Tibial nerve (tissue), 4 donors: ENCODE results near the gene TTC3. TPM values are rescaled to one million over a fixed set of nuclear protein-coding genes. Genes with fewer than 3 reads are reported as not detected.

Experiments
- DNase-seq, 2 donors: peaks; one replicate each; pipeline ENCODE4 v3.0.0-alpha.2; 2019; ENCODE audit warnings: low spot score in 2 of 2
- H3K27ac ChIP-seq, 4 donors: fragments of 200-600 bp; sonication (generic) in 3 of 4; one replicate each; pipeline ENCODE4 v1.5.1; 2017 to 2019; ENCODE audit warnings: mild to moderate bottlenecking in 1 of 4
- H3K27me3 ChIP-seq, 2 donors: fragments of 200-600 bp; sonication (generic) in 1 of 2; one replicate each; pipeline versions ENCODE4 v1.5.1 to v1.6.0; 2017 to 2019
- H3K36me3 ChIP-seq, 3 donors: fragments of 200-600 bp; sonication (generic); one replicate each; pipeline ENCODE4 v1.5.1; 2018 to 2019
- H3K4me1 ChIP-seq, 4 donors: fragments of 200-600 bp; sonication (generic) in 3 of 4; one replicate each; pipeline ENCODE4 v1.5.1; 2017 to 2019
- H3K4me3 ChIP-seq, 4 donors: fragments of 200-600 bp; sonication (generic) in 3 of 4; one replicate each; pipeline ENCODE4 v1.5.1; 2017 to 2019; ENCODE audit warnings: mild to moderate bottlenecking in 1 of 4, moderate library complexity in 1 of 4
- H3K9me3 ChIP-seq, 4 donors: fragments of 200-600 bp; sonication (generic) in 3 of 4; one replicate each; pipeline ENCODE4 v1.5.1; 2017 to 2019
- CTCF ChIP-seq, 5 experiments: fragments of 200-600 bp in 3 of 5; fragments of 450-650 bp in 2 of 5; sonication (generic) in 3 of 5; IDR thresholded peaks; one replicate each; pipeline ENCODE4 v1.5.1; 2016 to 2019; ENCODE audit warnings: antibody characterized with exemption in 5 of 5, mild to moderate bottlenecking in 3 of 5, moderate library complexity in 2 of 5
- EP300 ChIP-seq, 2 donors: sonication (generic); formaldehyde crosslinking; IDR thresholded peaks; one replicate each; pipeline ENCODE4 v1.6.1; 2017; ENCODE audit warnings: antibody characterized with exemption in 2 of 2, mild to moderate bottlenecking in 1 of 2
- POLR2A ChIP-seq, 2 donors: fragments of 450-650 bp; IDR thresholded peaks; one replicate each; pipeline ENCODE4 v1.6.1; 2017; ENCODE audit warnings: antibody characterized with exemption in 2 of 2, mild to moderate bottlenecking in 2 of 2, moderate library complexity in 2 of 2
- WGBS, 2 donors: methylation state at CpG; one replicate each; pipeline ENCODE4 v1.1.5; 2018; 5-methylcytosine and 5-hydroxymethylcytosine counted together
- total RNA-seq, 4 donors: library from RNA; depleted of rRNA; stranded (reverse); fragments of >200 nt; gene quantifications; one replicate each; pipeline ENCODE4 v1.1.0, GENCODE V29; 2016

The TTC3 gene
- total RNA-seq, 4 donors from 2014 or later: 136 to 259 (median 158) TPM

- H3K27ac ChIP-seq: no peak overlapping the region
- H3K4me1 ChIP-seq: no peaks in the 10 kb centered on the region
- no peaks in the 10 kb centered on the region for H3K27me3 ChIP-seq
- 70 to 74% methylated on average over 6 of the region's 6 CpGs for WGBS, 2 donors
- DNase-seq: no peak
- TF ChIP-seq EP300 (IDR thresholded peaks at IDR 0.05): no peak
- no peak for TF ChIP-seq CTCF (IDR thresholded peaks at IDR 0.05)
- TF ChIP-seq POLR2A (IDR thresholded peaks at IDR 0.05): no peak
- no peaks in the 10 kb centered on the region for H3K9me3 ChIP-seq
- no peak overlapping the region for H3K4me3 ChIP-seq
- H3K36me3 ChIP-seq: peaks cover 0 to 45% (median 0%) of the 10 kb centered on the region in 3 donors
These were observed 46.6 kb downstream of the TTC3 start for GRCh38 chr21:37119421-37120218.

GRCh38 chr21:37128076-37128475 lies 55.0 kb downstream of the TTC3 start:
- no peak for TF ChIP-seq CTCF (IDR thresholded peaks at IDR 0.05)
- no peak for TF ChIP-seq EP300 (IDR thresholded peaks at IDR 0.05)
- TF ChIP-seq POLR2A (IDR thresholded peaks at IDR 0.05): no peak
- DNase-seq: no peak
- Histone ChIP-seq H3K27me3 (no peaks in the 10 kb centered on the region), H3K36me3 (peaks cover 0 to 93% (median 2%) of the 10 kb centered on the region in 3 donors), H3K27ac (no peak overlapping the region), H3K4me1 (no peaks in the 10 kb centered on the region), H3K4me3 (no peak overlapping the region), H3K9me3 (no peaks in the 10 kb centered on the region)

GRCh38 chr21:37130971-37131370 lies 57.9 kb downstream of the TTC3 start:
- Histone ChIP-seq H3K27ac (no peak overlapping the region), H3K27me3 (no peaks in the 10 kb centered on the region), H3K36me3 (peaks cover 2 to 94% (median 12%) of the 10 kb centered on the region in 3 donors), H3K9me3 (no peaks in the 10 kb centered on the region), H3K4me1 (no peaks in the 10 kb centered on the region), H3K4me3 (no peak overlapping the region)
- WGBS, 2 donors: 100% methylated on average over 2 of the region's 2 CpGs
- TF ChIP-seq EP300 (IDR thresholded peaks at IDR 0.05) (no peak), CTCF (IDR thresholded peaks at IDR 0.05) (no peak), POLR2A (IDR thresholded peaks at IDR 0.05) (no peak)
- DNase-seq: no peak

GRCh38 chr21:37136261-37136660 lies 63.2 kb downstream of the TTC3 start:
- no peak for TF ChIP-seq EP300 (IDR thresholded peaks at IDR 0.05)
- no peak for TF ChIP-seq POLR2A (IDR thresholded peaks at IDR 0.05)
- no peak for TF ChIP-seq CTCF (IDR thresholded peaks at IDR 0.05)
- peaks cover 3 to 70% (median 20%) of the 10 kb centered on the region in 3 donors for H3K36me3 ChIP-seq
- 92 to 96% methylated on average over 2 of the region's 2 CpGs for WGBS, 2 donors
- no peak overlapping the region for H3K27ac ChIP-seq
- no peaks in the 10 kb centered on the region for H3K9me3 ChIP-seq
- H3K27me3 ChIP-seq: no peaks in the 10 kb centered on the region
- H3K4me3 ChIP-seq: no peak overlapping the region
- H3K4me1 ChIP-seq: peaks cover 0 to 13% (median 0%) of the 10 kb centered on the region in 4 donors
- no peak for DNase-seq

- no peak for DNase-seq
- TF ChIP-seq EP300 (IDR thresholded peaks at IDR 0.05) (no peak), POLR2A (IDR thresholded peaks at IDR 0.05) (no peak), CTCF (IDR thresholded peaks at IDR 0.05) (no peak)
- no peak overlapping the region for H3K4me3 ChIP-seq
- H3K36me3 ChIP-seq: peaks cover 3 to 70% (median 20%) of the 10 kb centered on the region in 3 donors
- no peaks in the 10 kb centered on the region for H3K9me3 ChIP-seq
- no peaks in the 10 kb centered on the region for H3K27me3 ChIP-seq
- no peak overlapping the region for H3K27ac ChIP-seq
- peaks cover 0 to 13% (median 0%) of the 10 kb centered on the region in 4 donors for H3K4me1 ChIP-seq
These were observed 63.7 kb downstream of the TTC3 start for GRCh38 chr21:37136744-37137143.
